Kidney tubule cell (primary cell): ENCODE measurements around the gene GSTM5.
"Not testable (repeated sequence)": the region's sequence is repeated elsewhere in the genome, so short reads cannot be mapped to it uniquely, and the experiment has no call there.

Experiments
- DNase-seq: peaks from one replicate; pipeline ENCODE4 v3.0.0-alpha.2; 2018; ENCODE audit warnings: low spot score

Gene GSTM5

DNA sequence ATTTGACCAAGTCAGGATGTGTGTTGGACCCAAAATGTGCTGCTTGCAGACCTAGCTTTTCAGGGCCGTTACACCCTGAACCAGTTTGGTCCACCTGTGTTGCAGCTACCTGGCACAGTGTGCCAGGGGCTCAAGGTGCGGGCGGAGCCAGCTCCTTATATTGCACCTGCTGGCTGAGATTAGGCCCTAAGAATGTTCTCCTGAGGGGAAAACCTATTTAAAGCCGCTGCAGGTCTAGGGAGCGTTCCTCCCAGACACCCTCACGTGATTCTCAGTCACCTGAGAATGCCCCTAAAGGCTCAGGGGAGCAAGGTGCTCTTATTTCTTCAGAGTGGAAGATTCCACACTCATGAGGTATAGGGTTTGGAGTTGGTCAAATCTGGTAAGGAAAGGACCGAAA is 16.8 kb downstream of the GSTM5 start:
- no peak for DNase-seq

DNA sequence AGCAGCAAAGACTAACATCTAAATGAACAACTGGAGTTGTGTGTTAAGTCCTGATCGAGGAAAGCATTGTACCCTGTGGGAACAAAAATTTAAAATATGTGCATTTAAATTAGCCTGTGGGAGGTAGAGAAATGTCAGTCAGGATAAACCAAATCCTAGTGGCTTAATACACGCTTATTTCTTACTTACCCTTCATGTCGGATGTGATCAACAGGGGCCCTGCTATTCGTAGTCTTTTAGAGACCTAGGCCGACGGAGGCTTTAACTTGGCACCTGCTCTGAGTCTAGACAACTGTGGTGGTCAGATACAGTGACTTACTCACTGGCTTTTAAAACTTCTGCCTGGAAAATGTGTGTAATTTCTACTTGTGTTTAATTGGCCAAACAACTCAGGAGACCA is 18.6 kb downstream of the GSTM5 start:
- DNase-seq: no peak

- DNase-seq: no peak
Observed at GRCh38 chr1:109732390-109732881, 20.4 kb downstream of the GSTM5 start.

DNA sequence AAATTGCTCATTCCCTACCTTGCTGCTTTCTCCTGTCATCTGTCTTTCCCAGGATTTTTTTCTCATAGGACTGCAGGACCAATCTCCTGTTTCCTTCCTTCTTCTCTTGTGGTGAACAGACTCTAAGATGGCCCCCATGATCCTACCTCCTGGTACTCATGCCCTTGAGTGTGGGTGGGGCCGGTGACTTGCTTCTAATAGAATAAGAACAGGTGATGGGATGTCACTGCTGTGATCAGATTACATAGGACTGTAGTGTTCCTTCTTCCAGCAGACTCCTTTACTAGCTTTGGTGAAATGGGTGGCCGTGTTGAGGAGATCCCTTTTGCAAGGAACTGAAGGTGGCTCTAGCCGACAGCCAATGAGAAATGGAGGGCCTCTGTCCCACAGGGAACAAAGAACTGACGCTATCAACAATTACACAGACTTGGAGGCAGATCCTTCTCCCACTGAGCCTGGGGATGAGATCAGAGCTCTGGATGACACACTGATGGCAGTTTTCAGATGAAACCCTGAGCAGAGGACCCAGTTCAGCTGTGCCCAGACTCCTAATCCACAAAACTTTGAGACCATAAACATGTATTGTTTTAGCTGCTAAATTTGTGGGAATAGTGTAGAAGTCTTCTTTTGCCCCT is 21.3 kb downstream of the GSTM5 start:
- DNase-seq: no peak

DNA sequence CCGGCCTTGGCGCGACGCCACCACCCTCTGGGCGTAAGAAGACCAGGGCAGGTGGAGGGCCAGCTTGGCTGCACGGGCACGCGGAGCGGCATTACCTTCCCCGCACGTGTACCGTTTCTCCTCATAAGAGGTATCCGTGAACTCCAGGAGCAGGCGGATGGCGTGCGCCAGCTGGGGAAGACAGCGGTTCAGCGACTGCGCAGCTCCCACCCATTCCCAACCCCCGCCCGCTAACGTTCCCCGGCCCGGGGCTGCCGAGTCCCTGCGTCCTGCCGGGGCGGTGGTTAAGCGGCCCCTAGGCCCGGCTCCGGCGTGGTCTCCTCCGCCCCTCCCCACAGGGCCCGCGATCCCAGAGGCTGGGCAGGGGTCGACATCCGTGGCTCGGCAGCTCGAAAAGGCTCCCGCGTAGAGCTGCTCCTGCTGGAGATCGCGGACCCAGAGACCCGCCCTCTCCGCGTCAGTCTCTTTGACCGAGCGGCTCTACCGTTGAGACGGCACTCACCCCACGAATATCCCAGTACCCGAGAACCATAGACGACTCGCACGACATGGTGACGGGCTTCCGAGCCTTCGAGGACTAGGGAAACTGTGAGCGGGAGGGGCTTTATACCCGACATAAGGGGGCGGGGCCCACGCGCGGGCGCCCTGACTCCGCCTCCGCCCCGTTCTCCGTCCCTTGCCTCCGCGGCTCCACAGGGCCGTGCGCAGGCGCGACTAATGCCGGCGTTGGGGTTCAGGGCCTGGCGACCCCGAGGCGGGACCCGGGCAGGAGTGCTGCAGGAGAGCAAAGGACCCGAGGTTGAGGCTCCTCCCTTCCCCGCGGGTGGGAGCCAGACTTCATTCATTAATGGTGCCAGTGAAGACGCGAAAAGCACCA is 27.9 kb downstream of the GSTM5 start:
- peak; percentile 71 for DNase-seq

- no peak for DNase-seq
Observed at GRCh38 chr1:109740615-109741373, 28.7 kb downstream of the GSTM5 start, which contains the start of gene GSTM3. GSTM3 (minus strand) TSS chr1:109741038; CDS start chr1:109740287, 751 bp downstream.

- DNase-seq: not testable (repeated sequence)
Observed at GRCh38 chr1:109748311-109748710, 36.3 kb downstream of the GSTM5 start.

- no peak for DNase-seq
Observed at GRCh38 chr1:109749221-109749620, 37.2 kb downstream of the GSTM5 start.

- DNase-seq: no peak
Observed at GRCh38 chr1:109750241-109750882, 38.3 kb downstream of the GSTM5 start.

DNA sequence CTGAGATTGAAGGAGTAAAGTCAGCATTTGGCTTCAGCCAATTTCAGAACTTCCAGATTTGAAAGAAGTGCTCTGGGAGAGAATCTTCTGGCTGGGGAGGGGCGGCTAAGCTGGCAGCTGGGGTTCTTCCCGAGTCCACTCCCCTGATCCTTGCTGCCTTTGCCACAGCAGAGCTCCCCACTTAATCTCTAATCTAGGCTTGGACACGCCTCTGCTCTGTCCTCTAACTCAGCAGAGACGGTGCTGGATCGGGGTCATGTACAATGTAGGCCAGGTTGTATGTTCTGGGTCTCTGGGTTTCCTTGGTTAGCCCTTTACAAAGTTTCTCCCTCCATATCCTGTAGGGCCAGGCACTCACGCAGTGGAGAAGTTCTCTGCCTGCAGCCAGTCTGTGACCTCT is 38.9 kb downstream of the GSTM5 start:
- no peak for DNase-seq

DNA sequence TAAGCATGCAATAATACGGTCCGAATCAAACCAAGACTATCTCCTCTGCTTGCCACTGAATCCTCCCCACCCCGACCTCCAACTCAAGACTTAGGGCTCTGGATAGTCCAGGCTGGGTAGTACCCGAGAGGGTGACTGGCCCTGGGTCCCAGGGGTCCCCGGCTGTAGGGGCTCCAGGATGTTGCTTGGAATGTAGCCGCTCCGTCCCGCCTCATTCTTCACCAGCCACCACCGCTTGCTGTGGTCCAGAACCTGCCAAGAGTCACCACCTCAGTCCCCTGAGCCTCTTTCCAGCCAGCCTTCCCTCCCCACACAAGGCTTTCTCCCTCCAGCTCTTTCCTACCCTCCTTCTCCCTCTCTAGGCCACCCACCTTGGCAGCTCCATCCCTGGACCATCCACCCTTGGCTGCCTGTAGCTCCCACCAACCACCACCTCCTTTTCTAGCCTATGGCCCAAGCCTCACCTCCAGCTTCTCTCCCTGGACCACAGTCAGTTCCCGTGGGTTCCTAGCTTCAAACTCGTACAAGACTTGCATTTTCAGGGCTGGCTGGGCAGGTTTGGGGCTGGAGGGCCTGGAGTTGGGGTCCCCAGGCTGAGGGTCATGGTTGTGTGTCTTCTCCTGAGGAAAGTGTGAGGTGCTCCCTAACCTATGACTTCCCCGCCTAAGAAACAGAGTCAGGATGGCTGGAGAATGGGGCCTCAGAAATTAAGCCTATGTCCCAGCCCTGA is 39.6 kb downstream of the GSTM5 start:
- DNase-seq: no peak

DNA sequence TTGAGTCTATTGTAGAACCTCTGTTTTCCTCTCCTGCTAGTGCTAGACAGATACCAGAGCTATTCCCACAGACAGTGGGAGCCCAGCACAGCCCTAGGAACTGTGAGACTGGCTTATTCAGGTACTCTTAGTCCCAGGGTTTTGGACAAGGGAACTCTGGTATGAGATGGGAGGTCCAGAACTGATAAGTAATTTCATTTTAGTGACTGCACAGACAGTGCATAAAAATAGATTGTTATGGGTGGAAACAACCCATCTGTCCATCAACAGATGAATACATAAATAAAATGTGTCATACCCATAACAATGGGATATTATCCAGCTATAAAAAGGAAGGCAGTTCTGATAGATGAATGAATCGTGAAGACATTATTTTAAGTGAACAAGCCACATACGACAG is 42.7 kb downstream of the GSTM5 start:
- no peak for DNase-seq

DNA sequence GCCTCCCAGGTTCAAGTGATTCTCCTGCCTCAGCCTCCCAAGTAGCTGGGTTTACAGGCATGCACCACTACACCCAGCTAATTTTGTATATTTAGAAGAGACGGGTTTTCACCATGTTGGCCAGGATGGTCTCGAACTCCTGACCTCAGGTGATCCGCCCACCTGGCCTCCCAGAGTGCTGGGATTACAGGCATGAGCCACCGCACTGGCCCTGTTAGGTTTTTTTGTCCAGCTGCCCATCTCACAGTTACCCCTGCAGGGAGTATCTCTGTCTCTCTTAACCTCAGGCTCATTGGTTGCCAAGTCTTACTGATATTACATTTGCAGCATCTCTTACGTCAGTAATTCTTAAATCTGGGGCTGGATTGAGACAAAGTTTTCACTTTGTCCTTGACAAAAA is 44.3 kb downstream of the GSTM5 start:
- not testable (repeated sequence) for DNase-seq

GRCh38 chr1:109756848-109757521 is 44.9 kb downstream of the GSTM5 start:
- no peak for DNase-seq

- no peak for DNase-seq
Observed at GRCh38 chr1:109757936-109758786, 46.1 kb downstream of the GSTM5 start.

DNA sequence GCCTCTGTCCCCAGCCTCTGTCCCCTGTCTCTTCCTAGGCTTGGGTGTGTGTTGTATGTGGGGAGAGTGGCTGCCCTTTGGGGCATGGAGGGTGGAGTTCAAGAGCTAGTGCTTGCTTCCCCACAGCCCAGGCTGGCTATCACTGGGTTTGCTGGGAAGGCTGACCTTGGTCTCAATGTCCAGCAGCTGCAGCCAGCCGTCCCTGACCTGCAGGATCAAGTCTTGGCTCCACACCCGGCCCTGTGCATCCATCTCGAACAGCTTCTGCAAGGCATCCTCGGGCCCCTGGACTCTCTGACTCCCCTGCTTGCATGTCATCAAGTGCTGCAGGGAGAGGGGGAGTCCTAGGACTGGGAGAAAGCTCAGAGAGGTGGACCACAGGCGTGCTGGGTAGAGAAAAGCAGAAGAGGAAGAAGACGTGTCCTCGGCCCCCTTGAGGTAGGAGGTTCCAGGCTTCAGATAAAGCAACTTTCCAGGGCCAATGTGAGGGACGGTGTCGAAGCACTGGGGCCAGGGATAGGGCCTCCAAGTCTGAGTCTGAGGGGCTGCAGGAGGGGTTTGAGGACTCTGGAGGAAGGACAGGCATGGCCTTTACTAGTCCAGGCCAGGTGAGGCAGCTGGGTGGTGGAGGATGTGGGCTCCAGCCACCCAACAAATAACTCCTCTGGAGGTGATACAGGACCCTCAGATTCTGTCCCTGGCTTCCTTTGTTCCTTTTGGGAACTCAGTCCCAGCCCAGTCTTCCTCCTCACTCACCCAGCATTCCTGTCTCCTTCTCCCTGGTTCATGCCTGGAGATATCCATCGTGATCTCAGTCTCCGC is 47.7 kb downstream of the GSTM5 start:
- DNase-seq: no peak

DNA sequence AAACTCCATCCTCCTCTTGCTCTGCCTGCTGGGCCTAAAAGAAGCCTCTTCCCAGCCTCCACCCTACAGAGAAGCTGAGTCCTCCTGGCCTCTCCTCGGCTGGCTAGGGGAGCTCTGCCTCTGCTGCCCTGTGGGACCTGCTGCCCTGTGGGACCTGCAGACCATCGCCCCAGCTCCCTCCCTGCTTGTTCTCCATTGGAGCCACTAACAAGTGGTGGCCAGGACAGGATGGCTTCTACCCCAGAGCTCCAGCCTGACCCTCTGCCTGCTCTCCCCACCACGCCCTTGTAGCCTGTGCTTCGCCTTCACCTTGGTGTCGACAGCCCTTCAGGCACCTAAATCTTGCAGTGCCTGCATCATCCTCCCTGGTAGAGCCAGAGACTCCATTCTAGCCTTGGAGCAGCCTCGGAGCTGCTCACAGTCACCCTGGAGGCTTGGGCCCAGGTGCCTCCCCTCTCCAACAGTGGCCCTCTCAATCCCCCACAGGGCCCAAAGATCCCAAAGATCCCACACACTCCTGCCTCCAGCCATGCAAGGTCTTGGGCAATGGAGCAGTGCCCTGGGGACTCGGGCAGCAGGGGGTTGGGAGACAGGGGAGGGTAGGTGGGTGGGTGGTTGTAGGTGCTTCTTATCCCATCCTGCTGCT is 48.7 kb downstream of the GSTM5 start:
- no peak for DNase-seq
